Upper lobe of left lung (tissue), 4 donors: ENCODE results near the gene PCBP3.

Experiments used
- CTCF ChIP-seq, 6 experiments: fragments of 450-650 bp in 4 of 6; fragments of 200-600 bp in 2 of 6; sonication (generic) in 2 of 6; IDR thresholded peaks; one replicate each; pipeline ENCODE4 v1.5.1; 2016 to 2019; ENCODE audit warnings: antibody characterized with exemption in 6 of 6
- EP300 ChIP-seq, 4 donors: sonication (generic); formaldehyde crosslinking; IDR thresholded peaks; one replicate each; pipeline ENCODE4 v1.5.1; 2017; ENCODE audit warnings: antibody characterized with exemption in 4 of 4, control low read depth in 2 of 4
- POLR2A ChIP-seq, 4 donors: fragments of 450-650 bp; IDR thresholded peaks; one replicate each; pipeline ENCODE4 v1.5.1; 2016 to 2017; ENCODE audit warnings: antibody characterized with exemption in 4 of 4, mild to moderate bottlenecking in 2 of 4

DNA sequence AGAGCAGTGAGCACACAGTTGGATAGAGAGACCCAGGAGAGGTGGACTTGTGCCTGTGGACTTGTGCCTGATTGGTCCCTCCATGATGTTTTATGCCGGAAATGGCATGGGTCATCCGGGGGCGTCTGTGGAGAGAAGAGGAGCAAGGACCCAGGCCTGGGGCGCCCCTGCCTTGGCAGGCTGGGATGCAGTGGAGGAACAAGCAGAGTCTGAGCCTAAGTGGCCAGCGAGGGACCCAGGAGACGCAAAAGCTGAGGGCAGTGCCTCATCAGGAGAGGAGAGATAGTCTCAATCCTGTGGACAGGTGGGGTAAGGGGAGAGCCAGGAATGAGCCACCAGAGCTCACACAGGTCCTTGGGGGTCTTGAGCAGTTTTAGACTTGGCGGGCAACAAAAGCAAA is 146.9 kb downstream of the PCBP3 start:
- TF ChIP-seq EP300 (IDR thresholded peaks at IDR 0.05) (no peak), POLR2A (IDR thresholded peaks at IDR 0.05) (no peak), CTCF (IDR thresholded peaks at IDR 0.05) (no peak)
